ENCODE measurements around the gene PEX5L.

PEX5L gene

GRCh38 chr3:179775416-179776122 is 261.2 kb downstream of the PEX5L start:
- TF ChIP-seq, protein P1, sequence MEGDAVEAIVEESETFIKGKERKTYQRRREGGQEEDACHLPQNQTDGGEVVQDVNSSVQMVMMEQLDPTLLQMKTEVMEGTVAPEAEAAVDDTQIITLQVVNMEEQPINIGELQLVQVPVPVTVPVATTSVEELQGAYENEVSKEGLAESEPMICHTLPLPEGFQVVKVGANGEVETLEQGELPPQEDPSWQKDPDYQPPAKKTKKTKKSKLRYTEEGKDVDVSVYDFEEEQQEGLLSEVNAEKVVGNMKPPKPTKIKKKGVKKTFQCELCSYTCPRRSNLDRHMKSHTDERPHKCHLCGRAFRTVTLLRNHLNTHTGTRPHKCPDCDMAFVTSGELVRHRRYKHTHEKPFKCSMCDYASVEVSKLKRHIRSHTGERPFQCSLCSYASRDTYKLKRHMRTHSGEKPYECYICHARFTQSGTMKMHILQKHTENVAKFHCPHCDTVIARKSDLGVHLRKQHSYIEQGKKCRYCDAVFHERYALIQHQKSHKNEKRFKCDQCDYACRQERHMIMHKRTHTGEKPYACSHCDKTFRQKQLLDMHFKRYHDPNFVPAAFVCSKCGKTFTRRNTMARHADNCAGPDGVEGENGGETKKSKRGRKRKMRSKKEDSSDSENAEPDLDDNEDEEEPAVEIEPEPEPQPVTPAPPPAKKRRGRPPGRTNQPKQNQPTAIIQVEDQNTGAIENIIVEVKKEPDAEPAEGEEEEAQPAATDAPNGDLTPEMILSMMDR (IDR thresholded peaks at IDR 0.05; ENCODE audit: insufficient read depth, low read depth, low read length, missing control alignments) = no peak
- H3K4me3 ChIP-seq (ENCODE audit: low read length) = no peak overlapping the region
- no peak for DNase-seq (ENCODE audit: low read depth)

GRCh38 chr3:179772297-179772696 is 264.4 kb downstream of the PEX5L start:
- H3K4me3 ChIP-seq (ENCODE audit: low read length) = no peak overlapping the region
- DNase-seq (ENCODE audit: low read depth) = no peak
- TF ChIP-seq, protein P1 (IDR thresholded peaks at IDR 0.05; ENCODE audit: insufficient read depth, low read depth, low read length, missing control alignments) = no peak

GRCh38 chr3:179771797-179772196 is 264.9 kb downstream of the PEX5L start:
- DNase-seq (ENCODE audit: low read depth) = peak; percentile 22
- TF ChIP-seq, protein P1 (IDR thresholded peaks at IDR 0.05; ENCODE audit: insufficient read depth, low read depth, low read length, missing control alignments) = no peak
- no peak overlapping the region for H3K4me3 ChIP-seq (ENCODE audit: low read length)

- no peak for DNase-seq (ENCODE audit: low read depth)
- TF ChIP-seq, protein P1 (IDR thresholded peaks at IDR 0.05; ENCODE audit: insufficient read depth, low read depth, low read length, missing control alignments) = no peak
- H3K4me3 ChIP-seq (ENCODE audit: low read length) = no peak overlapping the region
These were observed 267.1 kb downstream of the PEX5L start for GRCh38 chr3:179769411-179770247.

DNA sequence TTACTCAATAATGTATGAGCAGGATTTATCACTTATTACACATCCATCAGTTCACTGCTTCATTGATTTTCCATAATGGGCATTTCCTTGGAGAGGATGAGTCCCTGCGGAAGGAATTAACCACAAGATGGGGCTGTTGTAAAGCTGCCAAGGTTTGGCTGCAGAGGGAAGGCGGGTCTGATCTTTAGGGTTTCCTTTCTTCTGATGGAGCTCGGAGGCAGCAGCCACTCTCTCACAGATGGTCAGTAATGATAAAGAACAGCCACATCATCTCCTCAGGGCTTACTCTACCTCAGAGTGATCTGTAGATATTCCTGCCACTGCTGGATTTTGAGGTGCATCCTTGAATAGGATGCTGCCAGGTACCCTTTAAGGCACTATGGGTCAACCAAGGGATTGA is 268.7 kb downstream of the PEX5L start:
- DNase-seq (ENCODE audit: low read depth) = peak; percentile 70
- TF ChIP-seq, protein P1 (IDR thresholded peaks at IDR 0.05; ENCODE audit: insufficient read depth, low read depth, low read length, missing control alignments) = peak; percentile 78
- no peak overlapping the region for H3K4me3 ChIP-seq (ENCODE audit: low read length)

DNA sequence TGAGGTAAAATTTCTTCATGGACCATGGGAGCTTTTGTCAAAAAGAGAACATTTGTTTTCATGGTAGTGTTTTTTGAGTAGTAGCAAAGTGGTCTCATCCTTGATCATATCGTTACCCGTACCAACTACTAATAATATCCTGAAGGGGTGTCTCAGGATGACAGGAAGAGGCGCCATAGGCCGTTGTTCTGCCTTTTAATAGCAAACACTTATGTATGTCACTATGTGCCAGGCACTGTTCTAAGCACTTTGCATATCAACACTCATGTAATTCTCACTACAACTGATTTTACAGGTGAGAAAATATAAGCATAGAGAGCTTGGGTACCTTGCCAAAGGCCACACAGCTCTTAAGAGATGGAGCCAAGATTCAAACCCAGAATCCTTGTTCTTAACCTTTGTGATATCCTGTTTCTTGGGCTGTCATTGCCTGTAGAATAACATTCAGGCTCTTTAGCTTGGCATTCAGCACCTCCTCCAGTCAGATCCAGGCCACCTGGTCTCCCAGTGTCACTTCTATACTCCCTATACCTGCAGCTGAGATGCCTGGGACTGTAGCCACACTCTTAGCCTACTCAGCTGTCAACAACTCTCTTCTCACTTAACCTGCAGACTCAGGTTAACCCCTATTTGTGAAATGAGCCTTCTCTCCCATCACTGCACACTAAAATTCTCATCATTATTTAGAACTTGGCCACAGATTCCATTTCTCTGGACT is 270.2 kb downstream of the PEX5L start:
- TF ChIP-seq, protein P1 (IDR thresholded peaks at IDR 0.05; ENCODE audit: insufficient read depth, low read depth, low read length, missing control alignments) = no peak
- no peak for DNase-seq (ENCODE audit: low read depth)
- H3K4me3 ChIP-seq (ENCODE audit: low read length) = no peak overlapping the region

Measured in epithelial cell of esophagus (primary cell).